ENCODE data around the gene PYGM.

PYGM gene

GRCh38 chr11:64751580-64751979 is 8.2 kb downstream of the PYGM start:
- TF ChIP-seq REST (IDR thresholded peaks at IDR 0.05; ENCODE audit: insufficient replicate concordance, low read depth) (no peak), POLR2AphosphoS5 (IDR thresholded peaks at IDR 0.05; ENCODE audit: low read depth) (no peak), CTCF (IDR thresholded peaks at IDR 0.05; ENCODE audit: insufficient read depth, low read length) (no peak), GABPA (IDR thresholded peaks at IDR 0.05; ENCODE audit: low read depth) (no peak), SPI1 (IDR thresholded peaks at IDR 0.05; ENCODE audit: borderline replicate concordance, low read depth) (no peak)
- no peak overlapping the region for H3K27ac ChIP-seq (replicated peaks)
- DNase-seq (ENCODE audit: low read depth in 1 of 2, low spot score in 1 of 2) = no peak

GRCh38 chr11:64751136-64751535 is 8.6 kb downstream of the PYGM start:
- no peak for DNase-seq (ENCODE audit: low read depth in 1 of 2, low spot score in 1 of 2)
- Histone ChIP-seq H3K27me3 (ENCODE audit: insufficient read depth, poor library complexity, severe bottlenecking) (no peaks in the 10 kb centered on the region), H3K4me3 (replicated peaks; ENCODE audit: insufficient read depth, low read length) (no peak overlapping the region), H3K27ac (replicated peaks) (no peak overlapping the region)
- no peak for TF ChIP-seq GABPA (IDR thresholded peaks at IDR 0.05; ENCODE audit: low read depth)
- TF ChIP-seq SPI1 (IDR thresholded peaks at IDR 0.05; ENCODE audit: borderline replicate concordance, low read depth) = no peak
- no peak for TF ChIP-seq CTCF (IDR thresholded peaks at IDR 0.05; ENCODE audit: insufficient read depth, low read length)
- no peak for TF ChIP-seq POLR2AphosphoS5 (IDR thresholded peaks at IDR 0.05; ENCODE audit: low read depth)
- TF ChIP-seq REST (IDR thresholded peaks at IDR 0.05; ENCODE audit: insufficient replicate concordance, low read depth) = no peak

More at GRCh38 chr11:64751580-64751979, 8.2 kb downstream of the PYGM start:
- H3K27me3 ChIP-seq (ENCODE audit: insufficient read depth, poor library complexity, severe bottlenecking) = no peaks in the 10 kb centered on the region
- no peak overlapping the region for H3K4me3 ChIP-seq (replicated peaks; ENCODE audit: insufficient read depth, low read length)

- no peak for TF ChIP-seq GABPA (IDR thresholded peaks at IDR 0.05; ENCODE audit: low read depth)
- TF ChIP-seq POLR2AphosphoS5 (IDR thresholded peaks at IDR 0.05; ENCODE audit: low read depth) = no peak
- no peak for TF ChIP-seq CTCF (IDR thresholded peaks at IDR 0.05; ENCODE audit: insufficient read depth, low read length)
- no peak for TF ChIP-seq SPI1 (IDR thresholded peaks at IDR 0.05; ENCODE audit: borderline replicate concordance, low read depth)
- no peak for TF ChIP-seq REST (IDR thresholded peaks at IDR 0.05; ENCODE audit: insufficient replicate concordance, low read depth)
- Histone ChIP-seq H3K27ac (replicated peaks) (no peak overlapping the region), H3K4me3 (replicated peaks; ENCODE audit: insufficient read depth, low read length) (no peak overlapping the region), H3K27me3 (ENCODE audit: insufficient read depth, poor library complexity, severe bottlenecking) (no peaks in the 10 kb centered on the region)
- DNase-seq (ENCODE audit: low read depth in 1 of 2, low spot score in 1 of 2) = no peak
Observed at GRCh38 chr11:64750361-64751054, 9.3 kb downstream of the PYGM start.

Measured in HL-60 (cell line).